Endothelial cell of umbilical vein (primary cell): Measurements from ENCODE around the gene MST1. TPM values are rescaled to one million over a fixed set of nuclear protein-coding genes. Genes with fewer than 3 reads are reported as not detected.

Experiments
- BruUV-seq: library from RNA; stranded (reverse); fragments of 400-500 nt; replicated peaks from 2 replicates; lab custom pipeline; 2021; lab: Mats Ljungman, UMichigan
- CTCF ChIA-PET: fragments of 300-600, 350-600 bp; sonication (Branson Sonifier 250); formaldehyde crosslinking; loops from one replicate; lab custom pipeline; 2021; ENCODE audit warnings: antibody characterized with exemption, inconsistent platforms; lab: Charles Lee
- POLR2A ChIA-PET: fragments of 300-600, 350-600 bp; sonication (Branson Sonifier 250); formaldehyde crosslinking; loops from one replicate; lab custom pipeline; 2021; ENCODE audit warnings: antibody characterized with exemption, inconsistent platforms; lab: Charles Lee
- DNase-seq: peaks from one replicate; pipeline ENCODE4 v3.0.0-alpha.2; 2011; ENCODE audit warnings: low read depth, low spot score
- FAIRE-seq: peaks from 2 replicates; lab custom pipeline; 2011; peaks lifted over from hg19 to GRCh38; lab: Jason Lieb, UNC
- H2AFZ ChIP-seq: 2 replicates; pipeline ENCODE4 v1.6.0; 2012; ENCODE audit warnings: low read depth, low read length, control low read depth, inconsistent platforms
- H3K27ac ChIP-seq: 2 replicates; pipeline ENCODE4 v1.5.1; 2011; ENCODE audit warnings: low read depth, mild to moderate bottlenecking, control low read depth, low read length, moderate library complexity; ENCODE audit not compliant: insufficient read depth
- H3K27me3 ChIP-seq, 2 experiments: 2 replicates each; pipeline versions ENCODE4 v1.6.0 to v1.6.1; 2011; ENCODE audit warnings: low read length in 2 of 2, mixed read lengths in 1 of 2; ENCODE audit not compliant: control insufficient read depth in 2 of 2, insufficient read depth in 2 of 2
- H3K36me3 ChIP-seq, 2 experiments: 2 replicates in 1 of 2; 3 replicates in 1 of 2; pipeline ENCODE4 v1.5.1; 2011; ENCODE audit warnings: low read length in 2 of 2, mild to moderate bottlenecking in 1 of 2, moderate library complexity in 1 of 2; ENCODE audit not compliant: control insufficient read depth in 2 of 2, insufficient read depth in 2 of 2; ENCODE audit errors: extremely low read depth in 1 of 2
- H3K4me1 ChIP-seq: 3 replicates; pipeline ENCODE4 v1.5.1; 2011; ENCODE audit warnings: mild to moderate bottlenecking, low read length; ENCODE audit not compliant: control insufficient read depth, insufficient read depth; ENCODE audit errors: extremely low read depth
- H3K4me2 ChIP-seq: 2 replicates; pipeline ENCODE4 v1.6.1; 2011; ENCODE audit warnings: low read length, control low read depth, mixed read lengths; ENCODE audit not compliant: insufficient read depth
- H3K4me3 ChIP-seq, 3 experiments: fragments of 200-600 bp in 1 of 3; sonication (generic), shearing (Covaris generic) in 1 of 3; replicated peaks in 1 of 3; 2 replicates each; pipeline ENCODE4 v1.5.1; 2011 to 2016; ENCODE audit warnings: control low read depth in 3 of 3, low read length in 3 of 3, mild to moderate bottlenecking in 2 of 3, inconsistent platforms in 1 of 3, low read depth in 1 of 3, moderate library complexity in 1 of 3; ENCODE audit not compliant: insufficient read depth in 1 of 3
- H3K79me2 ChIP-seq: 2 replicates; pipeline ENCODE4 v1.6.0; 2012; ENCODE audit warnings: low read length, inconsistent platforms; ENCODE audit not compliant: control insufficient read depth, insufficient read depth
- H3K9ac ChIP-seq: replicated peaks from 2 replicates; pipeline ENCODE3; 2011; ENCODE audit warnings: low read length, control low read depth; ENCODE audit not compliant: insufficient read depth; ENCODE audit errors: extremely low read depth
- H3K9me1 ChIP-seq: replicated peaks from 3 replicates; pipeline ENCODE4 v1.6.0; 2011; ENCODE audit warnings: mild to moderate bottlenecking, low read length; ENCODE audit not compliant: control insufficient read depth, insufficient read depth; ENCODE audit errors: extremely low read depth
- H3K9me3 ChIP-seq: replicated peaks from 2 replicates; pipeline ENCODE4 v1.5.1; 2012; ENCODE audit warnings: low read length, inconsistent platforms; ENCODE audit not compliant: control insufficient read depth, insufficient read depth
- H4K20me1 ChIP-seq: replicated peaks from 2 replicates; pipeline ENCODE3; 2011; ENCODE audit warnings: mild to moderate bottlenecking, low read length; ENCODE audit not compliant: control insufficient read depth, insufficient read depth; ENCODE audit errors: extremely low read depth
- FOS ChIP-seq: IDR thresholded peaks from 2 replicates; pipeline ENCODE4 v1.6.1; 2011; ENCODE audit warnings: mild to moderate bottlenecking, low read length, moderate library complexity, borderline replicate concordance; ENCODE audit not compliant: insufficient read depth
- GATA2 ChIP-seq: IDR thresholded peaks from 2 replicates; pipeline ENCODE4 v1.7.0; 2011; ENCODE audit warnings: low read depth, mild to moderate bottlenecking, moderate library complexity, mixed read lengths, low read length; ENCODE audit not compliant: insufficient read length, insufficient read depth
- JUN ChIP-seq: IDR thresholded peaks from 2 replicates; pipeline ENCODE4 v1.6.1; 2011; ENCODE audit warnings: borderline replicate concordance, low read depth; ENCODE audit not compliant: insufficient read length, insufficient read depth
- MYC ChIP-seq: IDR thresholded peaks from one replicate; pipeline ENCODE4 v1.6.1; 2011; ENCODE audit warnings: mild to moderate bottlenecking, low read depth, low read length
- POLR2A ChIP-seq: IDR thresholded peaks from 2 replicates; pipeline ENCODE4 v1.6.1; 2012; ENCODE audit warnings: low read depth, mild to moderate bottlenecking, control low read depth, low read length
- POLR2AphosphoS5 ChIP-seq: IDR thresholded peaks from 2 replicates; pipeline ENCODE4 v1.6.1; 2012; ENCODE audit warnings: low read depth, mild to moderate bottlenecking, control low read depth, low read length, moderate library complexity; ENCODE audit not compliant: insufficient read depth
- dilution Hi-C: fragments of 300-500 bp; cut with MboI; formaldehyde crosslinking; loops from one replicate; pipeline ENCODE4 v1.15.0; 2019; ENCODE audit warnings: low sequenced_read_pairs; ENCODE audit not compliant: extremely low pct_ligation_motif_present
- intact Hi-C: fragments of 100-400 bp; cut with micrococcal nuclease; formaldehyde crosslinking; loops from one replicate; pipeline ENCODE4 v1.10.0; 2022
- polyA plus RNA-seq, 4 experiments: library from polyadenylated mRNA; depleted of rRNA in 3 of 4; stranded (reverse) in 3 of 4; unstranded in 1 of 4; fragments of >200 nt; gene quantifications; 2 replicates each; pipeline versions ENCODE4 v1.2.1 to v1.2.3, GENCODE V29; 2011 to 2012; ENCODE audit warnings: missing spikeins in 1 of 4
- total RNA-seq: library from RNA; stranded (reverse); gene quantifications from 2 replicates; pipeline ENCODE4 v1.2.3, GENCODE V29; 2021
- TF ChIP-seq, protein P1 (sequence below), 2 donors: IDR thresholded peaks; 1 replicate in 1 of 2; 2 replicates in 1 of 2; pipeline ENCODE4 v1.5.1; 2011; ENCODE audit warnings: low read length in 2 of 2, mild to moderate bottlenecking in 2 of 2, moderate library complexity in 2 of 2, control low read depth in 1 of 2, inconsistent platforms in 1 of 2, low read depth in 1 of 2; ENCODE audit not compliant: insufficient read depth in 1 of 2; ENCODE audit errors: extremely low read depth in 1 of 2
- TF ChIP-seq, protein P2 (sequence below): IDR thresholded peaks from 2 replicates; pipeline ENCODE4 v1.6.1; 2011; ENCODE audit not compliant: insufficient read depth, insufficient read length

Gene MST1
- total and polyA plus RNA-seq, 2 donors (not counting 3 experiments of a cell fraction or from before 2014, with no cell fraction given) = 6.1 to 17.5 TPM

DNA sequence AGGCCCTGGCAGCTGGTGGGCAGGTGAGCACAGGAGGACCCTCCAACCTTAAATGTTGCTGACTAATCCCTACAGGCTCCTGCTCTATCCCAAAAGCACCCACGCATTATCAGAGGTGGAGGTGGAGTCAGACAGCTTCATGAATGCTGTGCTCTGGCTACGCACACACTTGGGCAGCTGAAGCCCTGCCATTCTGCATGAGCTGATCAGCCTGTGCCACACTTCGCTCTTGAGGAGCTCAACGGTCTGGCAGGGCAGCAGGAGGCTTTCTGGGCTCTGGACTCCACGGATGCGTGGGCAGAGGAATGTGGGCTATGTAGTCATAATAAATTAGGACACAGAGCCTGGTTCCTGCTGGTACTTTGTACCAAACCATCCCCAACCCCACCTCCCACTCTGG, 6.1 kb downstream of the MST1 start:
- no peak for DNase-seq
- Histone ChIP-seq H3K79me2 (no peaks in the 10 kb centered on the region), H3K4me2 (no peak overlapping the region), H3K4me3 (no peak overlapping the region), H3K9ac (no peak overlapping the region), H3K36me3 (peaks cover 0 to 13% of the 10 kb centered on the region in 2 experiments), H3K9me3 (no peaks in the 10 kb centered on the region), H4K20me1 (no peaks in the 10 kb centered on the region), H3K27ac (no peak overlapping the region), H2AFZ (no peak overlapping the region), H3K4me1 (no peaks in the 10 kb centered on the region), H3K27me3 (peaks cover 0 to 2% of the 10 kb centered on the region in 2 experiments), H3K9me1 (no peaks in the 10 kb centered on the region)
- no TSS peak for BruUV-seq
- dilution Hi-C loops (no loop called here), intact Hi-C loops (no loop called here)
- POLR2A ChIA-PET = no interaction called here
- no peak for FAIRE-seq
- TF ChIP-seq MYC = no peak
- TF ChIP-seq GATA2 = no peak
- no peak for TF ChIP-seq JUN
- no peak for TF ChIP-seq FOS
- TF ChIP-seq, protein P1, sequence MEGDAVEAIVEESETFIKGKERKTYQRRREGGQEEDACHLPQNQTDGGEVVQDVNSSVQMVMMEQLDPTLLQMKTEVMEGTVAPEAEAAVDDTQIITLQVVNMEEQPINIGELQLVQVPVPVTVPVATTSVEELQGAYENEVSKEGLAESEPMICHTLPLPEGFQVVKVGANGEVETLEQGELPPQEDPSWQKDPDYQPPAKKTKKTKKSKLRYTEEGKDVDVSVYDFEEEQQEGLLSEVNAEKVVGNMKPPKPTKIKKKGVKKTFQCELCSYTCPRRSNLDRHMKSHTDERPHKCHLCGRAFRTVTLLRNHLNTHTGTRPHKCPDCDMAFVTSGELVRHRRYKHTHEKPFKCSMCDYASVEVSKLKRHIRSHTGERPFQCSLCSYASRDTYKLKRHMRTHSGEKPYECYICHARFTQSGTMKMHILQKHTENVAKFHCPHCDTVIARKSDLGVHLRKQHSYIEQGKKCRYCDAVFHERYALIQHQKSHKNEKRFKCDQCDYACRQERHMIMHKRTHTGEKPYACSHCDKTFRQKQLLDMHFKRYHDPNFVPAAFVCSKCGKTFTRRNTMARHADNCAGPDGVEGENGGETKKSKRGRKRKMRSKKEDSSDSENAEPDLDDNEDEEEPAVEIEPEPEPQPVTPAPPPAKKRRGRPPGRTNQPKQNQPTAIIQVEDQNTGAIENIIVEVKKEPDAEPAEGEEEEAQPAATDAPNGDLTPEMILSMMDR (IDR thresholded peaks at IDR 0.05; ENCODE audit: extremely low read depth in 1 of 2, insufficient read depth in 1 of 2, low read depth in 1 of 2, low read length in 2 of 2) = no peak
- TF ChIP-seq POLR2A = no peak
- no peak for TF ChIP-seq POLR2AphosphoS5
- TF ChIP-seq, protein P2, sequence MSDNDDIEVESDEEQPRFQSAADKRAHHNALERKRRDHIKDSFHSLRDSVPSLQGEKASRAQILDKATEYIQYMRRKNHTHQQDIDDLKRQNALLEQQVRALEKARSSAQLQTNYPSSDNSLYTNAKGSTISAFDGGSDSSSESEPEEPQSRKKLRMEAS = no peak
- CTCF ChIA-PET = no interaction called here
